ENCODE measurements around the gene CALML4. TPM values are rescaled to one million over a fixed set of nuclear protein-coding genes. Genes with fewer than 3 reads are reported as not detected.

CALML4 gene
- total RNA-seq, 2 experiments from 2014 or later, result 1.5 to 2.0 TPM

- no peak overlapping the region for H3K27ac ChIP-seq (ENCODE audit: low read depth in 1 of 2, low read length in 2 of 2)
- TF ChIP-seq CTCF (IDR thresholded peaks at IDR 0.05), result no peak
- H3K27me3 Mint-ChIP-seq, result no peaks in the 10 kb centered on the region
- H3K4me1 Mint-ChIP-seq (ENCODE audit: low read depth), result no peaks in the 10 kb centered on the region
- no peaks in the 10 kb centered on the region for H3K27me3 ChIP-seq (ENCODE audit: control insufficient read depth in 1 of 2, insufficient read depth in 2 of 2, low read length in 2 of 2)
- peaks cover 13% of the 10 kb centered on the region for H3K36me3 Mint-ChIP-seq (ENCODE audit: low read depth)
- no peaks in the 10 kb centered on the region for H3K9me3 Mint-ChIP-seq
- H3K4me3 ChIP-seq (ENCODE audit: low read length), result no peak overlapping the region
- H3K4me1 ChIP-seq (ENCODE audit: insufficient read depth, low read length), result no peaks in the 10 kb centered on the region
- peak overlapping the region; percentile 17 for H3K27ac Mint-ChIP-seq
- intact Hi-C loops (cut with DNase I, micrococcal nuclease), result no loop called here
- ATAC-seq (ENCODE audit: poor library complexity) (no peak), DNase-seq (no peak)
- no peak overlapping the region for H3K4me3 Mint-ChIP-seq
- ChIA-PET CTCF (no interaction called here), POLR2A (no interaction called here)
- no peaks in the 10 kb centered on the region for H3K9me3 ChIP-seq (ENCODE audit: control insufficient read depth in 1 of 2, insufficient read depth in 1 of 2, low read length in 2 of 2)
- peaks cover 7% of the 10 kb centered on the region for H3K36me3 ChIP-seq (ENCODE audit: insufficient read depth, low read length)
Measured at GRCh38 chr15:68197661-68198437, 7.3 kb downstream of the CALML4 start.

- H3K27me3 Mint-ChIP-seq, result no peaks in the 10 kb centered on the region
- no peak for DNase-seq
- ATAC-seq (ENCODE audit: poor library complexity), result no peak
- H3K4me3 Mint-ChIP-seq, result no peak overlapping the region
- peaks cover 13% of the 10 kb centered on the region for H3K36me3 ChIP-seq (ENCODE audit: insufficient read depth, low read length)
- TF ChIP-seq CTCF (IDR thresholded peaks at IDR 0.05), result no peak
- H3K9me3 ChIP-seq (ENCODE audit: control insufficient read depth in 1 of 2, insufficient read depth in 1 of 2, low read length in 2 of 2), result no peaks in the 10 kb centered on the region
- no peak overlapping the region for H3K27ac ChIP-seq (ENCODE audit: low read depth in 1 of 2, low read length in 2 of 2)
- H3K27ac Mint-ChIP-seq, result no peak overlapping the region
- no peaks in the 10 kb centered on the region for H3K4me1 ChIP-seq (ENCODE audit: insufficient read depth, low read length)
- intact Hi-C loops (cut with DNase I, micrococcal nuclease), result no loop called here
- no peaks in the 10 kb centered on the region for H3K9me3 Mint-ChIP-seq
- POLR2A ChIA-PET, result no interaction called here
- H3K36me3 Mint-ChIP-seq (ENCODE audit: low read depth), result peaks cover 20% of the 10 kb centered on the region
- CTCF ChIA-PET, result no interaction called here
- H3K4me1 Mint-ChIP-seq (ENCODE audit: low read depth), result no peaks in the 10 kb centered on the region
- no peaks in the 10 kb centered on the region for H3K27me3 ChIP-seq (ENCODE audit: control insufficient read depth in 1 of 2, insufficient read depth in 2 of 2, low read length in 2 of 2)
- H3K4me3 ChIP-seq (ENCODE audit: low read length), result no peak overlapping the region
Measured at GRCh38 chr15:68197170-68197492, 8.0 kb downstream of the CALML4 start.

GRCh38 chr15:68196445-68197169, 8.5 kb downstream of the CALML4 start:
- Histone ChIP-seq H3K4me3 (ENCODE audit: low read length) (no peak overlapping the region), H3K4me1 (ENCODE audit: insufficient read depth, low read length) (no peaks in the 10 kb centered on the region), H3K27me3 (ENCODE audit: control insufficient read depth in 1 of 2, insufficient read depth in 2 of 2, low read length in 2 of 2) (no peaks in the 10 kb centered on the region), H3K36me3 (ENCODE audit: insufficient read depth, low read length) (peaks cover 19% of the 10 kb centered on the region), H3K9me3 (ENCODE audit: control insufficient read depth in 1 of 2, insufficient read depth in 1 of 2, low read length in 2 of 2) (no peaks in the 10 kb centered on the region), H3K27ac (ENCODE audit: low read depth in 1 of 2, low read length in 2 of 2) (no peak overlapping the region)
- DNase-seq, result no peak
- intact Hi-C loops (cut with DNase I, micrococcal nuclease), result no loop called here
- no peak overlapping the region for H3K27ac Mint-ChIP-seq
- no peaks in the 10 kb centered on the region for H3K9me3 Mint-ChIP-seq
- no peak for ATAC-seq (ENCODE audit: poor library complexity)
- peaks cover 25% of the 10 kb centered on the region for H3K36me3 Mint-ChIP-seq (ENCODE audit: low read depth)
- no peaks in the 10 kb centered on the region for H3K27me3 Mint-ChIP-seq
- no peaks in the 10 kb centered on the region for H3K4me1 Mint-ChIP-seq (ENCODE audit: low read depth)
- H3K4me3 Mint-ChIP-seq, result no peak overlapping the region
- TF ChIP-seq CTCF (IDR thresholded peaks at IDR 0.05), result no peak
- ChIA-PET CTCF (no interaction called here), POLR2A (no interaction called here)
